MCF 10A (cell line): ENCODE results near the gene NR2F2. TPM values are rescaled to one million over a fixed set of nuclear protein-coding genes. Genes with fewer than 3 reads are reported as not detected.

Experiments used
- BruUV-seq: library from RNA; stranded (reverse); fragments of 400-500 nt; replicated peaks from 2 replicates; lab custom pipeline; 2021; lab: Mats Ljungman, UMichigan
- CTCF ChIA-PET: fragments of 300-600 bp; sonication (Branson Sonifier 250); formaldehyde crosslinking; extraction: SDS; loops from one replicate; lab custom pipeline; 2021; ENCODE audit warnings: antibody characterized with exemption, inconsistent platforms; lab: Yijun Ruan, JAX
- POLR2A ChIA-PET: fragments of 300-600, 350-650 bp; sonication (Branson Sonifier 250); formaldehyde crosslinking; extraction: SDS; loops from one replicate; lab custom pipeline; 2020; ENCODE audit warnings: antibody characterized with exemption, inconsistent platforms; lab: Yijun Ruan, JAX
- DNase-seq: peaks from one replicate; pipeline ENCODE4 v3.0.0-alpha.2; 2018; ENCODE audit not compliant: unreplicated experiment
- H3K27ac Mint-ChIP-seq: one replicate; pipeline ENCODE4 v1.8.0; 2022; ENCODE audit warnings: mild to moderate bottlenecking, low read depth, mixed read lengths; ENCODE audit not compliant: unreplicated experiment
- H3K27me3 Mint-ChIP-seq: one replicate; pipeline ENCODE4 v1.8.0; 2022; ENCODE audit warnings: mixed read lengths; ENCODE audit not compliant: insufficient read depth, unreplicated experiment
- H3K36me3 Mint-ChIP-seq: one replicate; pipeline ENCODE4 v1.8.0; 2022; ENCODE audit warnings: mild to moderate bottlenecking, moderate library complexity, mixed read lengths; ENCODE audit not compliant: insufficient read depth, unreplicated experiment
- H3K4me1 Mint-ChIP-seq: one replicate; pipeline ENCODE4 v1.8.0; 2022; ENCODE audit warnings: mixed read lengths; ENCODE audit not compliant: insufficient read depth, unreplicated experiment
- H3K4me3 Mint-ChIP-seq: one replicate; pipeline ENCODE4 v1.8.0; 2022; ENCODE audit warnings: mild to moderate bottlenecking, moderate library complexity, mixed read lengths; ENCODE audit not compliant: unreplicated experiment
- H3K9me3 Mint-ChIP-seq: one replicate; pipeline ENCODE4 v1.8.0; 2022; ENCODE audit warnings: mixed read lengths; ENCODE audit not compliant: unreplicated experiment
- CTCF ChIP-seq: fragments of 200-600 bp; IDR thresholded peaks from one replicate; pipeline ENCODE4 v1.8.0; 2022; ENCODE audit warnings: antibody characterized with exemption, mild to moderate bottlenecking; ENCODE audit not compliant: unreplicated experiment
- intact Hi-C: fragments of 100-400 bp; cut with micrococcal nuclease; formaldehyde crosslinking; loops from 2 replicates; pipeline ENCODE4 v1.14.1; 2022
- total RNA-seq: library from RNA; stranded (reverse); gene quantifications from 2 replicates; pipeline ENCODE4 v1.2.3, GENCODE V29; 2022

NR2F2 gene
- total RNA-seq, 1 experiment from 2014 or later = 10.9 TPM

- ChIA-PET CTCF (interaction anchor here (1.2 kb wide), 1 partner anchor 22 kb away, joined by 3 read pairs; no protein-coding TSS in a partner anchor), POLR2A (interaction anchor here (7.6 kb wide), 1 partner anchor 6 kb away, joined by 156 read pairs; no protein-coding TSS in a partner anchor)
- no TSS peak for BruUV-seq
- peak overlapping the region; percentile 98 for H3K27ac Mint-ChIP-seq
- H3K4me3 Mint-ChIP-seq = peak overlapping the region; percentile 84
- H3K4me1 Mint-ChIP-seq = peaks cover 34% of the 10 kb centered on the region
- intact Hi-C loops = no loop called here
- DNase-seq = peak; percentile 47
- peaks cover 20% of the 10 kb centered on the region for H3K36me3 Mint-ChIP-seq
- no peaks in the 10 kb centered on the region for H3K9me3 Mint-ChIP-seq
- no peak for TF ChIP-seq CTCF
- H3K27me3 Mint-ChIP-seq = no peaks in the 10 kb centered on the region
Observed at GRCh38 chr15:96333131-96334016, 2.9 kb downstream of the NR2F2 start.

GRCh38 chr15:96334017-96334704 lies 3.7 kb downstream of the NR2F2 start:
- DNase-seq = no peak
- ChIA-PET POLR2A (interaction anchor here (0.9 to 1.9 kb wide), 4 partner anchors 15 to 1657 kb away, joined by 4 to 8 read pairs (median 6); no protein-coding TSS in a partner anchor), CTCF (interaction anchor here (1.3 kb wide), 3 partner anchors 7 to 1309 kb away, joined by 4 to 5 read pairs (median 4); no protein-coding TSS in a partner anchor)
- no peaks in the 10 kb centered on the region for H3K27me3 Mint-ChIP-seq
- no peak for TF ChIP-seq CTCF
- intact Hi-C loops = no loop called here
- peaks cover 35% of the 10 kb centered on the region for H3K4me1 Mint-ChIP-seq
- peak overlapping the region; percentile 98 for H3K27ac Mint-ChIP-seq
- H3K9me3 Mint-ChIP-seq = no peaks in the 10 kb centered on the region
- peaks cover 20% of the 10 kb centered on the region for H3K36me3 Mint-ChIP-seq
- no TSS peak for BruUV-seq
- peak overlapping the region; percentile 84 for H3K4me3 Mint-ChIP-seq

GRCh38 chr15:96334705-96335410 lies 4.4 kb downstream of the NR2F2 start:
- DNase-seq = peak; percentile 19
- peak overlapping the region; percentile 98 for H3K27ac Mint-ChIP-seq
- H3K4me3 Mint-ChIP-seq = peak overlapping the region; percentile 84
- intact Hi-C loops = no loop called here
- ChIA-PET POLR2A (interaction anchor here (0.5 to 9.0 kb wide), 10 partner anchors 6 to 1657 kb away, joined by 3 to 156 read pairs (median 4); partner anchors contain the start of gene NR2F2), CTCF (interaction anchor here (1.3 to 1.7 kb wide), 5 partner anchors 8 to 1663 kb away, joined by 3 to 5 read pairs (median 4); no protein-coding TSS in a partner anchor)
- H3K9me3 Mint-ChIP-seq = no peaks in the 10 kb centered on the region
- BruUV-seq = no TSS peak
- peaks cover 30% of the 10 kb centered on the region for H3K4me1 Mint-ChIP-seq
- peaks cover 20% of the 10 kb centered on the region for H3K36me3 Mint-ChIP-seq
- no peak for TF ChIP-seq CTCF
- no peaks in the 10 kb centered on the region for H3K27me3 Mint-ChIP-seq
